Measurements from ENCODE around the gene UCHL3. TPM values are rescaled to one million over a fixed set of nuclear protein-coding genes. Genes with fewer than 3 reads are reported as not detected.

The UCHL3 gene
- polyA plus RNA-seq, 1 donor (not counting 4 experiments of a cell fraction or from before 2014, with no cell fraction given) = 134 TPM

GRCh38 chr13:75637181-75637750, 87.7 kb downstream of the UCHL3 start:
- no peak for DNase-seq (ENCODE audit: low read depth, low spot score)
- H2AFZ ChIP-seq (ENCODE audit: control insufficient read depth, low read length) = no peak overlapping the region
- H3K9me3 ChIP-seq (ENCODE audit: control insufficient read depth, low read depth, low read length) = no peaks in the 10 kb centered on the region
- no peaks in the 10 kb centered on the region for H3K27me3 ChIP-seq (ENCODE audit: control insufficient read depth, extremely low read depth, insufficient read depth, low read length)
- dilution Hi-C loops (cut with MboI; ENCODE audit: extremely low pct_ligation_motif_present, low sequenced_read_pairs) = no loop called here
- H3K4me3 ChIP-seq (ENCODE audit: control insufficient read depth in 2 of 3, extremely low read depth in 1 of 3, insufficient read depth in 2 of 3, low read depth in 1 of 3, low read length in 3 of 3) = peak overlapping the region in 1 of 3 experiments; percentile 41
- no peaks in the 10 kb centered on the region for H3K79me2 ChIP-seq (ENCODE audit: control insufficient read depth, insufficient read depth, low read length)
- FAIRE-seq = no peak
- no peak overlapping the region for H3K27ac ChIP-seq (ENCODE audit: control insufficient read depth, insufficient read depth, low read length)
- TF ChIP-seq EZH2 (IDR thresholded peaks at IDR 0.05; ENCODE audit: low read length) (no peak), CTCF (optimal IDR thresholded peaks at IDR 0.05 in 1 of 3, IDR thresholded peaks at IDR 0.05 in 1 of 3, conservative IDR thresholded peaks at IDR 0.05 in 1 of 3; ENCODE audit: extremely low read depth in 1 of 3, insufficient read depth in 2 of 3, low read length in 3 of 3) (no peak)
- peak overlapping the region; percentile 43 for H3K4me2 ChIP-seq (ENCODE audit: control insufficient read depth, extremely low read depth, insufficient read depth, low read depth, low read length)
- peaks cover 5% of the 10 kb centered on the region for H3K4me1 ChIP-seq (ENCODE audit: control insufficient read depth, extremely low read depth, insufficient read depth, low read length)
- H4K20me1 ChIP-seq (ENCODE audit: control insufficient read depth, extremely low read depth, insufficient read depth, low read length) = no peaks in the 10 kb centered on the region
- H3K9me1 ChIP-seq (ENCODE audit: control insufficient read depth, extremely low read depth, insufficient read depth, low read length) = no peaks in the 10 kb centered on the region
- no peak overlapping the region for H3K9ac ChIP-seq (ENCODE audit: control insufficient read depth, extremely low read depth, insufficient read depth, low read length)
- H3K36me3 ChIP-seq (ENCODE audit: control insufficient read depth in 2 of 2, extremely low read depth in 1 of 2, insufficient read depth in 2 of 2, low read length in 2 of 2) = no peaks in the 10 kb centered on the region

GRCh38 chr13:75639454-75639853, 89.9 kb downstream of the UCHL3 start:
- Histone ChIP-seq H3K27me3 (ENCODE audit: control insufficient read depth, extremely low read depth, insufficient read depth, low read length) (no peaks in the 10 kb centered on the region), H3K36me3 (ENCODE audit: control insufficient read depth in 2 of 2, extremely low read depth in 1 of 2, insufficient read depth in 2 of 2, low read length in 2 of 2) (no peaks in the 10 kb centered on the region), H3K4me3 (ENCODE audit: control insufficient read depth in 2 of 3, extremely low read depth in 1 of 3, insufficient read depth in 2 of 3, low read depth in 1 of 3, low read length in 3 of 3) (no peak overlapping the region), H2AFZ (ENCODE audit: control insufficient read depth, low read length) (no peak overlapping the region), H3K9ac (ENCODE audit: control insufficient read depth, extremely low read depth, insufficient read depth, low read length) (no peak overlapping the region), H4K20me1 (ENCODE audit: control insufficient read depth, extremely low read depth, insufficient read depth, low read length) (no peaks in the 10 kb centered on the region), H3K9me1 (ENCODE audit: control insufficient read depth, extremely low read depth, insufficient read depth, low read length) (no peaks in the 10 kb centered on the region), H3K9me3 (ENCODE audit: control insufficient read depth, low read depth, low read length) (no peaks in the 10 kb centered on the region), H3K79me2 (ENCODE audit: control insufficient read depth, insufficient read depth, low read length) (no peaks in the 10 kb centered on the region), H3K27ac (ENCODE audit: control insufficient read depth, insufficient read depth, low read length) (no peak overlapping the region), H3K4me1 (ENCODE audit: control insufficient read depth, extremely low read depth, insufficient read depth, low read length) (peaks cover 5% of the 10 kb centered on the region), H3K4me2 (ENCODE audit: control insufficient read depth, extremely low read depth, insufficient read depth, low read depth, low read length) (no peak overlapping the region)
- TF ChIP-seq CTCF (optimal IDR thresholded peaks at IDR 0.05 in 1 of 3, IDR thresholded peaks at IDR 0.05 in 1 of 3, conservative IDR thresholded peaks at IDR 0.05 in 1 of 3; ENCODE audit: extremely low read depth in 1 of 3, insufficient read depth in 2 of 3, low read length in 3 of 3) (no peak), EZH2 (IDR thresholded peaks at IDR 0.05; ENCODE audit: low read length) (no peak)
- dilution Hi-C loops (cut with MboI; ENCODE audit: extremely low pct_ligation_motif_present, low sequenced_read_pairs) = no loop called here
- FAIRE-seq (no peak), DNase-seq (ENCODE audit: low read depth, low spot score) (no peak)

All from keratinocyte (primary cell).